Mucosa of descending colon (tissue), 3 donors: ENCODE measurements around the gene HOXD11. TPM values are rescaled to one million over a fixed set of nuclear protein-coding genes. Genes with fewer than 3 reads are reported as not detected.
A peak's percentile ranks its signal among the peaks of the same experiment; 100 is the strongest.

Source experiments
- ATAC-seq: fragments of 200-7000 bp; cut with Tn5 transposase; one replicate; pipeline ENCODE4 v1.9.1; 2020; ENCODE audit warnings: mild to moderate bottlenecking, moderate library complexity
- DNase-seq, 3 donors: peaks; one replicate each; pipeline ENCODE4 v3.0.0-alpha.2; 2020
- H3K36me3 ChIP-seq: fragments of 200-600 bp; one replicate; pipeline ENCODE4 v1.8.0; 2021; ENCODE audit warnings: low read depth, mild to moderate bottlenecking
- H3K4me1 ChIP-seq: fragments of 200-600 bp; one replicate; pipeline ENCODE4 v1.8.0; 2021; ENCODE audit warnings: low read depth, mild to moderate bottlenecking
- H3K4me3 ChIP-seq: fragments of 200-600 bp; one replicate; pipeline ENCODE4 v1.8.0; 2021; ENCODE audit warnings: mild to moderate bottlenecking
- H3K9me3 ChIP-seq: fragments of 200-600 bp; one replicate; pipeline ENCODE4 v1.8.0; 2021; ENCODE audit warnings: mild to moderate bottlenecking
- CTCF ChIP-seq: fragments of 200-600 bp; IDR thresholded peaks from one replicate; pipeline ENCODE4 v1.8.0; 2022; ENCODE audit warnings: antibody characterized with exemption, mild to moderate bottlenecking
- intact Hi-C, 2 donors: fragments of 100-400 bp; cut with DNase I in 1 of 2; cut with micrococcal nuclease in 1 of 2; formaldehyde crosslinking; loops; one replicate each; pipeline versions ENCODE4 v1.11.0 to v1.11.1; 2022; cut with DNase I, micrococcal nuclease
- total RNA-seq, 3 donors: library from RNA; stranded (reverse); fragmentation: NEBNext Ultra II Directional in 2 of 3; extraction: Animal tissue kit (Norgen Biotek cat#: 25700) in 2 of 3; gene quantifications; one replicate each; pipeline versions ENCODE4 v1.2.1 to v1.2.4, GENCODE V29; 2021 to 2023
- donor health status: DM: no; HTN: no; CAD: no; lungs with moderate emphysema.
- donor health status: DM: no; HTN: no; CAD: no.
- donor health status: DM: no; HTN: yes; CAD: no.

The HOXD11 gene
- total RNA-seq, 3 donors from 2014 or later: 1.2 to 2.1 (median 2.1) TPM

GRCh38 chr2:176104316-176105077 is 2.6 kb upstream of the HOXD11 start:
- Histone ChIP-seq H3K4me1 (peaks cover 23% of the 10 kb centered on the region), H3K4me3 (no peak overlapping the region), H3K9me3 (no peaks in the 10 kb centered on the region), H3K36me3 (no peaks in the 10 kb centered on the region)
- DNase-seq (peak in 1 of 3 donors; percentile 36), ATAC-seq (peak; percentile 30)
- no peak for TF ChIP-seq CTCF
- intact Hi-C loops: no loop called here

GRCh38 chr2:176105078-176105729 is 1.9 kb upstream of the HOXD11 start:
- intact Hi-C loops: no loop called here
- no peaks in the 10 kb centered on the region for H3K36me3 ChIP-seq
- H3K9me3 ChIP-seq: no peaks in the 10 kb centered on the region
- H3K4me1 ChIP-seq: peaks cover 23% of the 10 kb centered on the region
- TF ChIP-seq CTCF: no peak
- no peak for ATAC-seq
- no peak overlapping the region for H3K4me3 ChIP-seq
- peak in 1 of 3 donors; percentile 26 for DNase-seq

GRCh38 chr2:176105730-176106580 is 1.1 kb upstream of the HOXD11 start:
- no peaks in the 10 kb centered on the region for H3K9me3 ChIP-seq
- no peaks in the 10 kb centered on the region for H3K36me3 ChIP-seq
- no peak for TF ChIP-seq CTCF
- DNase-seq (peak in 1 of 3 donors; percentile 24), ATAC-seq (no peak)
- H3K4me1 ChIP-seq: peaks cover 23% of the 10 kb centered on the region
- H3K4me3 ChIP-seq: no peak overlapping the region
- intact Hi-C loops: no loop called here

GRCh38 chr2:176107731-176108181 is 676 bp downstream of the HOXD11 start:
- DNase-seq (peak in 1 of 3 donors; percentile 34), ATAC-seq (no peak)
- no peak overlapping the region for H3K4me3 ChIP-seq

More at GRCh38 chr2:176107731-176108181, 676 bp downstream of the HOXD11 start:
- Histone ChIP-seq H3K9me3 (no peaks in the 10 kb centered on the region), H3K36me3 (no peaks in the 10 kb centered on the region), H3K4me1 (peaks cover 23% of the 10 kb centered on the region)
- intact Hi-C loops: no loop called here
- TF ChIP-seq CTCF: no peak
